NOMO-1 treated with DMSO at 0.1 percent for 48 hours (cell line): ENCODE data around the gene LRPAP1.
"Not testable (repeated sequence)": the region's sequence is repeated elsewhere in the genome, so short reads cannot be mapped to it uniquely, and the experiment has no call there.

Experiments used
- DNase-seq: peaks from one replicate; lab custom pipeline; 2025; ENCODE audit not compliant: unreplicated experiment; lab: John Stamatoyannopoulos, UW

LRPAP1 gene

GRCh38 chr4:3520276-3520675 is 11.9 kb downstream of the LRPAP1 start:
- DNase-seq: no peak

GRCh38 chr4:3519468-3520264 is 12.6 kb downstream of the LRPAP1 start:
- no peak for DNase-seq

- DNase-seq: no peak
Measured at GRCh38 chr4:3518941-3519340, 13.3 kb downstream of the LRPAP1 start.

- DNase-seq: no peak
Measured at GRCh38 chr4:3518511-3518880, 13.7 kb downstream of the LRPAP1 start.

GRCh38 chr4:3517731-3518510 is 14.3 kb downstream of the LRPAP1 start:
- no peak for DNase-seq

- no peak for DNase-seq
Measured at GRCh38 chr4:3516836-3517730, 15.1 kb downstream of the LRPAP1 start.

GRCh38 chr4:3516061-3516835 is 16.0 kb downstream of the LRPAP1 start:
- DNase-seq: no peak

- DNase-seq: no peak
Measured at GRCh38 chr4:3515646-3516045, 16.6 kb downstream of the LRPAP1 start.

GRCh38 chr4:3514806-3515501 is 17.3 kb downstream of the LRPAP1 start:
- no peak for DNase-seq

GRCh38 chr4:3514221-3514780 is 17.9 kb downstream of the LRPAP1 start:
- no peak for DNase-seq

- no peak for DNase-seq
Measured at GRCh38 chr4:3513807-3514206, 18.4 kb downstream of the LRPAP1 start.

GRCh38 chr4:3512719-3513118 is 19.5 kb downstream of the LRPAP1 start:
- no peak for DNase-seq

GRCh38 chr4:3512279-3512678 is 19.9 kb downstream of the LRPAP1 start:
- DNase-seq: no peak

GRCh38 chr4:3511601-3512000 is 20.6 kb downstream of the LRPAP1 start:
- DNase-seq: not testable (repeated sequence)

- DNase-seq: no peak
Measured at GRCh38 chr4:3511187-3511586, 21.0 kb downstream of the LRPAP1 start.

- no peak for DNase-seq
Measured at GRCh38 chr4:3510481-3510880, 21.7 kb downstream of the LRPAP1 start.

GRCh38 chr4:3508542-3508941 is 23.7 kb downstream of the LRPAP1 start:
- DNase-seq: no peak

- no peak for DNase-seq
Measured at GRCh38 chr4:3505231-3505630, 27.0 kb downstream of the LRPAP1 start.
